HK-2 (cell line): ENCODE results near the gene ADORA2B.
"Not testable (repeated sequence)": the region's sequence is repeated elsewhere in the genome, so short reads cannot be mapped to it uniquely, and the experiment has no call there.

Source experiments
- DNase-seq: peaks from one replicate; pipeline ENCODE4 v3.0.0-alpha.2; 2018; ENCODE audit not compliant: unreplicated experiment

Gene ADORA2B

GRCh38 chr17:15955793-15956541, 11.0 kb downstream of the ADORA2B start:
- DNase-seq, result no peak

GRCh38 chr17:15957206-15957605, 12.3 kb downstream of the ADORA2B start:
- no peak for DNase-seq

- no peak for DNase-seq
Measured at GRCh38 chr17:15957608-15958307, 12.8 kb downstream of the ADORA2B start.

- DNase-seq, result no peak
Measured at GRCh38 chr17:15958484-15958854, 13.5 kb downstream of the ADORA2B start.

- peak; percentile 58 for DNase-seq
Measured at GRCh38 chr17:15963670-15964110, 18.8 kb downstream of the ADORA2B start.

GRCh38 chr17:15965528-15965927, 20.6 kb downstream of the ADORA2B start:
- DNase-seq, result no peak

GRCh38 chr17:15966183-15966878, 21.4 kb downstream of the ADORA2B start:
- no peak for DNase-seq

GRCh38 chr17:15966879-15967248, 21.9 kb downstream of the ADORA2B start:
- DNase-seq, result no peak

GRCh38 chr17:15967706-15968399, 22.9 kb downstream of the ADORA2B start:
- DNase-seq, result no peak

GRCh38 chr17:15969463-15969862, 24.5 kb downstream of the ADORA2B start:
- no peak for DNase-seq

- no peak for DNase-seq
Measured at GRCh38 chr17:15970500-15970899, 25.6 kb downstream of the ADORA2B start.

GRCh38 chr17:15971098-15971678, 26.3 kb downstream of the ADORA2B start:
- DNase-seq, result no peak

- no peak for DNase-seq
Measured at GRCh38 chr17:15971882-15972281, 27.0 kb downstream of the ADORA2B start.

GRCh38 chr17:15972497-15972951, 27.6 kb downstream of the ADORA2B start:
- DNase-seq, result no peak

- no peak for DNase-seq
Measured at GRCh38 chr17:15973016-15973415, 28.1 kb downstream of the ADORA2B start.

GRCh38 chr17:15973834-15974233, 28.9 kb downstream of the ADORA2B start:
- DNase-seq, result no peak

GRCh38 chr17:15977894-15978293, 33.0 kb downstream of the ADORA2B start:
- no peak for DNase-seq

- no peak for DNase-seq
Measured at GRCh38 chr17:15978606-15979005, 33.7 kb downstream of the ADORA2B start.

GRCh38 chr17:15979013-15979412, 34.1 kb downstream of the ADORA2B start:
- DNase-seq, result not testable (repeated sequence)

GRCh38 chr17:15981208-15981607, 36.3 kb downstream of the ADORA2B start:
- no peak for DNase-seq
